Right renal pelvis (tissue), 4 donors: ENCODE data around the gene LIG3. TPM values are rescaled to one million over a fixed set of nuclear protein-coding genes. Genes with fewer than 3 reads are reported as not detected.
"Not testable (repeated sequence)": the region's sequence is repeated elsewhere in the genome, so short reads cannot be mapped to it uniquely, and the experiment has no call there.

Experiments
- DNase-seq, 4 donors: peaks; one replicate each; pipeline ENCODE4 v3.0.0-alpha.2; 2013; ENCODE audit warnings: low read depth in 4 of 4, low spot score in 3 of 4, missing footprints in 1 of 4
- polyA plus RNA-seq, 4 donors: library from polyadenylated mRNA; unstranded; fragments of 120-200 nt; gene quantifications; one replicate each; pipeline ENCODE4 v1.2.1, GENCODE V29; 2013; ENCODE audit not compliant: insufficient read length in 4 of 4

The LIG3 gene
- polyA plus RNA-seq, 4 donors, result 32.9 to 37.9 (median 34.3) TPM

DNA sequence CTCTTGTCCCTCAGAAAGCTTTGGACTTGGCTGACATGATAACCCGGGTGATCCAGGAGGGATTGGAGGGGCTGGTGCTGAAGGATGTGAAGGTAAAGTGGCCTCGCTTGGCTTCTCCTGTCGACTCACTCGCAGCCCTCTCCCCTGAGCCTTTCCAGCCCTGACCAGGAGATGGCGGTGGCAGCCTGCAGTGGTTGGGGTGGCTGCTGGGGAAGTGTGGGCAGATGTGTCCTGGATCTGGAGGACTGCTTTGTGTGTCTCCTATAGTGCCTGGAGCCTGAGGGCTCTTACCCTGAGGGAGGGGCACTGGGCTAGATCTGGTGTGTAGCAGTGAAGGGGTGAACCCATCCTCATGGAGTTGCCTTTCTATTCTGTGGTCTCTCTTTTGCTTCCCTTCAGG, 17.9 kb downstream of the LIG3 start:
- DNase-seq, result no peak

DNA sequence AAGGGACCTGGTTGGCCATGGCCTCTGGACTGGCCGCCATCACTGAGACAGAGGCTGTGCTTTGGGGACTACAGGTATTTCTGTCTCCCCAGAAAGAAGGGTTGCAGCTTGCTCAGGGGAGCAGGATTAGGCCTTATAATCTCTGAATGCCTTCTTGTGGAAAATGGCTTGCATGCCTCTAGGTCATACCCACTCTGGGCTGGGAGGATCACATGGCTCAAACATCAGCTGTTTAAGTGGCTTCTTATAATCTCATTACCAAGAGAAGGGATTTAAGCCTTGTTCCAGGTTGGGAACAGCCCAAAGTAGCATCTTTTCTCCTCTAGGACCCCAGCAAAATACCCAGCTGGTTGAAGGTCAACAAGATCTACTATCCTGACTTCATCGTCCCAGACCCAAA, 19.1 kb downstream of the LIG3 start:
- DNase-seq, result no peak

DNA sequence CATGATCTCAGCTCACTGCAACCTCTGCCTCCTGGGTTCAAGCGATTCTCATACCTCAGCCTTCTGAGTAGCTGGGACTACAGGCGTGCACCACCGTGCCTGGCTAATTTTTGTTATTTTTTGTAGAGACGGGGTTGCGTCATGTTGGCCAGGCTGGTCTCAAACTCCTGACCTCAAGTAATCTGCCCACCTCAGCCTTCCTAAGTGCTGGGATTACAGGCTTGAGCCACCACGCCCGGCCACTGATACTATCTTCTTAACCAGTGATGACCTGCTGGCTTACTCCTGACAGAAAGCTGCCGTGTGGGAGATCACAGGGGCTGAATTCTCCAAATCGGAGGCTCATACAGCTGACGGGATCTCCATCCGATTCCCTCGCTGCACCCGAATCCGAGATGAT, 20.7 kb downstream of the LIG3 start:
- DNase-seq, result not testable (repeated sequence)

DNA sequence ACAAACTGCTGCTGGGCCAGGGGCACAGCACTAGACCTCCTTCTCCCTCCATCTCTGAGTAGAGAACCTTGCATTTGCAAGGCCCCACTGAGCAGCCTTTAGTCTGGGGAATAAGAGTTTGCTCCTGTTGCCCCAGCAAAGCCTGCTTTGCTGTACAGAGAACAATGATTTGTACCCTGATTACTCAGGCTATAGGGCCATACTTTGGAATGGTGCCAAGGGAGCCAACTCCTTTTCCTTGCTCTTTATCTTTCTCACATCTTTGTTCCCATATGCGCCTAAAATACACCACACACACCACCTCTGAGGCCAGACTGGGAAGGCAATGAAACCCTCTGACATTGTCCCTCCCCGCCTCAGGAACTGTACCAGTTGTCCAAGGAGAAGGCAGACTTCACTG, 21.2 kb downstream of the LIG3 start:
- DNase-seq, result no peak

DNA sequence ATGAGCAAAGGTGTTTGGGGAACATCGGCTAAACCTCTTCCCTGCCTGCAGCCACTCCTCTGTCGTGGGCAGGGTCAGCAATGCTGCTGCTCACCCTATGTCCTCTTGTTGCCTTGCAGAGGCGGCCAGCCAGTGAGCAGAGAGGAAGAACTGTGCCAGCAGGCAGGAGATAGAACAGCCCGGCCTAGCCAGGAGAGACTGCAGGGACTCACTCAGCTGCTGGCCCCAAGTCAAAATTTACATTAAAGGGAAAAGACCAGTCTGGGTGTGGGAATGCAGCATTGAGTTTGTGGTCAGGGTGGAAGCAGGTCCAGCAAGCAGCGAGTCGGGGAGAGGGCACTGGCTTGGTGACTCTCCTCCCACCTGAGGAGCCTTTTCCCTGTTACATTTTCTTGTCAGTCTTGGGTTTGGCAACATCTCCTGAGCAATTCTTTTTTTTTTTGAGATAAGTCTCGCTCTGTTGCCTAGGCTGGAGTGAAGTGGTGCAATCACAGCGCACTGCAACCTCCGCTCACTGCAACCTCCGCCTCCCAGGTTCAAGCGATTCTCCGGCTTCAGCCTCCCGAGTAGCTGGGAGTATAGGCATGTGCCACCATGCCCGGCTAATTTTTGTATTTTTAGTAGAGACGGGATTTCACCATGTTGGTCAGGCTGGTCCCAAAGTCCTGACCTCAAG, 22.7 kb downstream of the LIG3 start:
- DNase-seq, result no peak

DNA sequence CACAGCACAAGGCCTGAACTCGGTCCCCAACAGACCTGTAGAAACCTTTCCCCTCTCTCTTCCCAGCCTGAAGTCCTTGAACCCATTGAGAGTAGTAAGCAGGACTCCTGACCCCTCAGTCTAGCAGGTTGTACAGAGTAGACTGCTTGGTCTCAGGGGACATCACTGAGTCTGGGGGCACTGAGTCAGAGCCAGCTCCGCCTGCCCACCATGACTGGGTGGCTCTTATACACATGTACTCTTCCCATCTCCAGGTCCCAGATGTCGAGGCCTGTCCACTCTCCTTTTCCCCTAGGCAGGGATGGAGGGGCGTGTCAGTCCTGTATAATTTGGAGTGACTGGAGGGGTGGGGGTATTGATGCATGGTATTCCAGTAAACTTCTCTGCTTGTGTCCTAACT, 23.5 kb downstream of the LIG3 start:
- DNase-seq, result no peak

DNA sequence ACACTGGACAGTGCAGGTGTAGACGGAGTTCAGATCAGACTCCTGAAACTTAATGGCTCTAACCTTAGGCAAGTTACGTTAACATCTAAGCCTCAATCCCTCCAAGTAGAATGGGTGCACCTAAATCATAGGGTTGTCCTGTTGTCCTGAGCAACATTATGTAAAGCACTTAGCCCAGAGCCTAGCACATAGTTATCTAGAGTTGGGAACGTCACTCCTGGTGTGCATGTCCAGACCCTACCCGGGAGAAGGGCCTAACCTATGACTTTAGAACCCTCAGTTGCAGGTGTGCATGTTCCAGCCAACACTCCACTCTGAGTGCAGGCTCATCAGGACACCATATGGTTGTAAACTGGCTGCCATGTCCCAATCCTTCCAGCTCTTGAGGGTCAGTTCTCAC, 26.0 kb downstream of the LIG3 start:
- no peak for DNase-seq

DNA sequence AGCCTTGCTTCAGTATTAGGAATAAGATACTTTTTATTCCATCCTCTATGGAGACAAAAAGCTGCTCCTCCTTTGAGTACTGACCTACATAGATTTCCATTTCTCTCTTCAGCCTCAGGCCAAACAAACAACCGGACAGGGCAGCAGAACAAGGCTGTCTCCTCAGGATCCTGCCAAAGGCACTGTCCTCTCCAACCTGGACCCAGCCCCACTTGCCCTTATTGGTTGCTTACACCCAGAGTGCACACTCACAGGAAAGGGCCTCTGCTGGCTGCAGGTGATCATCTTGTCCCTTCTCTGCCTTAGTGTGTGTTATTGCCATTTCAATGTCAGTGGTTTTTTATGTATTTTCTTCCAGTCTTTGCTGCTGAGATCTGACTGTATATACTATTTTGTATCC, 26.6 kb downstream of the LIG3 start:
- DNase-seq, result no peak

DNA sequence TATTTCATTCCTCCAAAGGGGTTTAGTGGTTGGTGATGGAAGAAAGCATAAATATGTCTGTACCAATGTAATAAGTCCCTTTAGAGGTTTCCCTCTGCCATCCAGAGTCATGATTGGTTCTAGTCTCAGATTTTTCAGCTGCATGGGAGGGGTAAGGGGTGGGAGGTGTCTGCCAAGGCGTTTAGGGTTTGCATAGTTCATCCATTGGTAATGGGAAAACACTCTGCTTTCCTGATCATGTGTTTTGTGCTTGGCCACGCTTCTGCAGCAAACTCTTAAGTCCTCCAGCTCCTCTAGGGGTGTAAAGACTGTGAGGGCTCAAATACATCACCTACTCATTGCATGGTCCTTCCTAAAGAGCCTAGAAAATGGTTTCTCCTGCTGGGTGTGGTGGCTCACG, 29.8 kb downstream of the LIG3 start:
- no peak for DNase-seq

DNA sequence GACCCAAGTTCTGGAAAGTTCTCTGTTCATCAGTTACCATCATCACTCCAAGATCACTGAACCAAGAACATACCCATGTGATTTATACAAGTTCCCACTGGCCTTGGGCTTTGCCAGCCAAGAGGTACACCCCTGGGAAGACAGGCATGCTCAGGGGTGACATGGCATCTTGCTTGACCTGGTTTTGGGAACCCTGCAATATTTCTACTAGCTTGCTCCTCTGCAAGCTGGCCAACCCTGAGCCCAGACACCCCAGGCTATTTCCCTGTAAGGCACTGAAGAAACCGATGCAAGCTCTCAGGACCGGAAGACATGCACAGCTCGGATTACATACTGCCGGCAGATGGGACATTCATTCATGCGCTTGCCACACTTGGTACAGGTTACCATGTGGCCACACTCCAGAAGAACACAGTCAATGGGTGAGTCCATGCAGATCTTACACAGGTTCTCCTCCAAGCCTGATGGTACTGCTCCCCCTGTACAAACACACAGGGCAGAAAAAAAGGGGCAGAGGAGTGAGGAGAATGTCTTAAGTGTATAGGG, 31.4 kb downstream of the LIG3 start:
- no peak for DNase-seq

DNA sequence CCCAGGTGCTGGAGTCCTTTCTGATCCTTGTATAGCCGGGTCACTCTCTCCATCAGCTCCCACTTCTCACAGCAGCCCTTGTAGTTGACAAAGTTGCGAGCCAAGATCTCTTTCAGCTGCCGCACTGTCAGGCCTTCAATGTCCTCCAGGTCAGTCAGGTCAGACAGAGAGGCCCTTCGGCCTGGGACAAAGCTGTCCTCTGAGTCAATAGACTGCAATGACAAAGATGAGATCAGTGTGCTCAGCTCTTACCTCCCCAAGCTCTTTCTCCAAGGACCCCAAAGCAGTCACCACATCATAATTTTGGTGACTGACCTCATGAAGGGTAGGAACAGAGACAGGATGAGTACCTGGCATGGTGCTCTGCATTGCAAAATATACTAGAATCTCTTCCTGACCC, 36.1 kb downstream of the LIG3 start:
- DNase-seq, result no peak

DNA sequence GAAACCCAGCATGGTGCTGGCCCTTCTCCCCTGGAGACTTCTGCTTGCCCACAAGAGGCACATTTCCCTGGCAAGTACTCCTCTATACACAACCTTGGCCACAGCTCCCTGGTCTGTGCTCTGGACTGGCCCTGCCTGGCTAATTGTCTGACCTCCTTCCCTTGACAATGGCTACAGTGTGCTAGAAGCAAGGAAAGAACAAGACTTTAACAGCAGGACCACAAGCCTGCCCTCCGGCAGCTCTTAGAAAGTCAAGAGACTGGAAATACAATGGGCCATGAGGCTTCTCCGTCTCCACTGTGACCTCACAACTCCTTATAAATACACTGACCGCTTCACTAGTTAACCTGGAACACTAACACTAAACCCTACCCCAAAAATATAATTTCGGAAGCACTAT, 36.7 kb downstream of the LIG3 start:
- DNase-seq, result no peak

DNA sequence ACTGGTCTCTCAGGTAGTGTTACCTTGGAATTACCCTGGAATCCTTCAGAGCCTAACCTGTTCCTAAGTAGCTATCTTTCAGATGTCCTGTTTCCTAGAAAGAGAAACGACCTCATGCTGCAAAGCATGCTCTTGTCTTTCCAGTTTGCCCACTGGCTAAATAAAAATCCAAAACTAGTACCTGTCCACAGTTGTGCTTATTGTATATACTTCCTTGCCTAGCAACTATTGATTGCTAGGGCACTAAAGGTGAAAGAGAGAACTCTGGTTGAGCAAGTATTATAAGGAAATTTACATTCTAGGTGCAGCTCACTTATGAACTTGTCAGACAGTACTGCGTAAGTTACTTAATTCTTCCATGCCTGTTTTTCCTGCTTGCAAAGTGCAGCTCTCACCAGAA, 38.5 kb downstream of the LIG3 start:
- no peak for DNase-seq

DNA sequence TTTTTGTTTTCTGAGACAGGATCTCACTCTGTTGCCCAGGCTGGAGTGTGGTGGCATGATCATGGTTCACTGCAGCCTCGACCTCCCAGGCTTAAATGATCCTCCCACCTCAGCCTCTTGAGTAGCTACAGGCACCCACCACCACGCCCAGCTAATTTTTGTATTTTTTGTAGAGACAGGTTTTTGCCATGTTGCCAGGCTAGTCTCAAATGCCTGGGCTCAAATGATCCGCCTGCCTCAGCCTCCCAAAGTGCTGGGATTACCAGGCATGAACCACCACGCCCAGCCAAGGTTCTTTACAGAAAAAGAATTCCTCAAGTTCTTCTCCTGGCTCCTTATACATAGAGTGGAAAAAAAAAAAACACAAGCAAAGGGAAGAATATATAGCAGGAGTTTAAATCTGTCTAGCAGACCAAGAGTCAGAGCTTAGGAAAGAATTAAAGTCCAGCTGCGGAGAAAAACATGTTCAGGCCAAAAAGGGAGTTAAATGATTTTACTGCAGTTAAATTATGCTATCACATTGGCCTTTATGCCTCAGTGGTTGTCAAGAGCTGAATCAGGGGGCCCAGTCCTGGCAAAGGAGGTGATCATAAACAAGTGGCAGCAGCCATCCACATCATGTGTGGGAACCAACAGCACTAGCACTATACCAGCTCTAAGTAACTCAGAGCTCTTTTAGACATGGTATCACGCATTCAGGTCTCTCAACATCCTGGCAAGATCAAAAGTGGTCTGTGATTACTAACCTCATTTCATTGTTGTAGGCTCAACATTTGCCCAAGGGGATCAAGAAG, 39.3 kb downstream of the LIG3 start:
- DNase-seq, result no peak

DNA sequence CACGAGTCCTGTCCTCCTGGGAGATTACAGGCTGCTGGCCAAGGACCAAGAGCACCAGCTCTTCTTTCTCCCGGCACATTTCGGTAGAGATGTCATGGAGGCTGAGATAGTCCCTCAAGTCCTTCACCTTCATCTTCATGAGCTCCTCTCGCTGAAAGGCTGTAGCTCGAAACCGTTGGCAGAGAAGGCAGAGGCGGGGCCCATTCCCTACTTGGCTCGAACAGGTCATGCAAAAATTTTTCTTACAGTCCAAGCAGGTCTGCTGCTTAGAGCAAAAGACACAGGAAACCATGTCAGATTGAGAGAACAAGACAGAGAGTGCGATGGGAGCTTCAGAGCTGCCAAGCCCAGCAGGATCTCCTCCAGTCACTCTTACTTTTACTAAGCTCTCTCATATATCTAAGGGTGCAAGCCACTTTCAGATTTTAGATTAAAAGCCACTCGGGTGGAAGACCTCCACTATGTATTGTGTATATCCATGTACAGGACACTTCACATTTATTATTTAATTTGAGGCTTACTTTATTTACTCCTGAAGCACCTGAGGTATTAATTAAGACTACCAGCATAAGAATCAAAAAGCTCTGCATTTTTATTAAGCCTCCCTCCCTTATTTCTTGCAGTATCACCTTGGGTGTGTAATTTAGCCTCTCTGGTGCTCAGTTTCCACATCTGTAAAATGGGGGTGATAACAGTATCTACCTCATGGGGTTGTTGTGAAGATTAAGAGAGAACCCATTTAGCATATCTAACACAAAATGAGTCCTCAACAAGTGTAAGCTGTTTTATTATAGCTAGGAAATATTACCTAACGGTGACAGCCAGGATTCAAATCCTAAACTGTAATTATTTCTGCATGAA, 41.4 kb downstream of the LIG3 start:
- no peak for DNase-seq

DNA sequence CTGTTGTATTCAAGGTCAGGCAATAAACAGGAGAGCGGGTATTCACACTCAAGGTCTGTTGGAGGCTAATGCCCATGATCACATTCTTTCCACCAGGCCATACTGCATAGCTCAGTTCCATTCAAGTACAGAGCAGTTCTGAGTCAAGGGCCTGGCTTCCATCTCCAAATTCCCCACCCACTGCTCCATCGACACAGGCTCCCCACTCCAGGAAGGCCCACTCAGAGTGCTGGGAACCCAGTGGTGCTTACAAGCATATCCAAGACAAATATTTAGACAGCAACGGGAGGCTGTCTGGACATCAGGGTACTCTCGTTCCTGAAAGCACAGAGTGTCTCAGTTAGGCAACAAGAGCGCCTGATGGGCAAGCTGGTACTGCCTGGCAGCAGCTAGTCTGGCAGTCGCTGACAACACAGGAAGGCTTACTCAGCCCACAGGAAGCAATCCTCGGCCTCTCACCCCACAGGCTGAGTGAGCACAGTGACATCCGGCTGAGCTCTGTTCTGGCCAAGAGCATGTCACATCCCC, 42.3 kb downstream of the LIG3 start:
- DNase-seq, result no peak

DNA sequence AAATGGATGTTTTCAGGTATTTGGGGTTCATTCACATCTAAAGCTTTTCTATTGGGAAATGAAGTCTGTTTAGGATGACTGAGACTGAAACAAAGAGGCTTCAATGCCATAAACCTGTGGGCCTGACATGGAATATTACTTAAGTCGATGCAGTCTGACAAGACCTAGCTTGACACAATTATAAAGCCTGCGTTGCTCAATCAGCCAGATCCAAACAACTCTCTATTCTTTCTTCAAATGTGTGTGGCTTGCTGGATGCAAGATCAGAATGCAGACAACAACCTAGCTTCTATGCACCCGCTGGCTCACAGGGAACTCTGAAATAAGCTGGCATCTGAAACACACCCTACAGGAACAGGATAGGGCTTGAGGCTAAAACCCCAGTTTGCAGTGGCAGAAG, 43.2 kb downstream of the LIG3 start:
- DNase-seq, result no peak

DNA sequence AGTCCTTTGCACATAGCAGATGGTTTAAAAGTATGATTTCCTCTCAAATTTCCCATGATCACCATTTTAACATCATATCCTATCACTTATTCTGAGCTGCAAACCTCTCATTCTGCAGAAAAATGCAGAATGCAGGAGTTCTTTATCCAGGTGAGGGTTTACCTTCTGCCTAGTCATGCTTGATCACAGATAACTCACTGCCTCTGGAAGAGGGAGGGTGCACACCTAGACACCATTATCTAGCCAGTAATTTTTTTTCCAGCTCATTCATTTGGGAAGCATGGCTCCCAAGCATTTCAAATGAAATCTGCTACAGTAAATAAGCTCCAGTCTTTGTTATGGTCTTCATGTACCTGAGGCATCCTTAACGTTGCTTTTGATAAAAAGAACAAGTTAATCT, 45.2 kb downstream of the LIG3 start:
- no peak for DNase-seq

DNA sequence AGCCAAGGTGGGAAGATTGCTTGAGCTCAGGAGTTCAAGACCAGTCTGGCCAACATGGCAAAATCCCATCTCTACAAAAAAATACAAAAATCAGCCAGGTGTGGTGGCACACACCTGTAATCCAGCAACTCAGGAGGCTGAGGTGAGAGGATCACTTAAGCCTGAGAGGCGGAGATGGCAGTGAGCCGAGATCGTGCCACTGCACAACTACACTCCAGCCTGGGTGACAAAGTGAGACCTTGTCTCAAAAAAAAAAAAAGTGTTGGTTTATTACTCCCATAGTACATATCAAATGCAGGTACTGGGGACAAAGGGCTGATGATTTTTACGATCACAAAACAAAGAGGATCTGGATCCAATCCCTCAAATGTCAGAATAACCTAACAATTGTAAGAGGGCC, 47.8 kb downstream of the LIG3 start:
- not testable (repeated sequence) for DNase-seq

DNA sequence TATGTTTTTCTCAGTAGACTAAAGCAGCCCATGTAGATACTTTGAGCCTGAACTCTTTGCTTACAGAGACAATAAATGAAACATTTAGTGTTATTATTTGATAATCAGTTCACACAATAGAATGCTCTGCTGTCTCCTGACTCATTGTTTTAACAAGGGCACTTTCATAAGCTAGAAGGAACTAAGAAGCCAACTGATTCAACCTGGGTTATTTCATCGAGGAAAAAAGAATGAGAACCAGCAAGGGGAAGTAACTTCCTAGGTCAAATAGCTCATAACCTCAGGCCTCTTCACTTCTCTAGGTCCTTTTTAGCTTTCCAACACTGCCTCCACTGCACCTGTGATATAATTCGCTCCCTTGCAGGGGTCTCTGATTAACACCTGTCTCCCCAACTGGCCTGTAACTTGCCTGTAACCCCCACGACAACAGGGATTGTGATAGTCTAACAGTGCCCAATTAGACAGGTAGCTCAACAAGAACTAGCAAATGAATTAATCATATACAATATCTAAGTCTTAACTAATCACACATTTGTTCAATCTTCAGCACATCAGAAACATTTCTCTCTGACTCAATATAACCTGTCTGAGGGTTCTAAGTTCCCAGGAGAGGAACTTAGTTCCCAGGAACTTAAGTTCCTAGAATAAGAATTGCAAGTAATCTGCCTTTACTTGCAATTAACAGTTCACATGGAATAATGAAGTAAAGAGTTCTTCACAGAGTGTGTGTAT, 48.4 kb downstream of the LIG3 start:
- DNase-seq, result no peak
